Ovary (tissue), 3 donors: ENCODE data around the gene RALGPS1.

Experiments
- EP300 ChIP-seq: sonication (generic); formaldehyde crosslinking; IDR thresholded peaks from one replicate; pipeline ENCODE4 v1.6.1; 2017; ENCODE audit warnings: antibody characterized with exemption
- POLR2A ChIP-seq: fragments of 450-650 bp; IDR thresholded peaks from one replicate; pipeline ENCODE4 v1.6.1; 2017; ENCODE audit warnings: antibody characterized with exemption, mild to moderate bottlenecking, moderate library complexity
- TF ChIP-seq, protein P1 (sequence below), 3 donors: fragments of 450-650 bp in 2 of 3; fragments of 200-600 bp in 1 of 3; IDR thresholded peaks; one replicate each; pipeline versions ENCODE4 v1.5.1 to v1.8.0; 2016 to 2022; ENCODE audit warnings: antibody characterized with exemption in 3 of 3, mild to moderate bottlenecking in 1 of 3
- donor health status: DM: no; HTN: no; CAD: no.

DNA sequence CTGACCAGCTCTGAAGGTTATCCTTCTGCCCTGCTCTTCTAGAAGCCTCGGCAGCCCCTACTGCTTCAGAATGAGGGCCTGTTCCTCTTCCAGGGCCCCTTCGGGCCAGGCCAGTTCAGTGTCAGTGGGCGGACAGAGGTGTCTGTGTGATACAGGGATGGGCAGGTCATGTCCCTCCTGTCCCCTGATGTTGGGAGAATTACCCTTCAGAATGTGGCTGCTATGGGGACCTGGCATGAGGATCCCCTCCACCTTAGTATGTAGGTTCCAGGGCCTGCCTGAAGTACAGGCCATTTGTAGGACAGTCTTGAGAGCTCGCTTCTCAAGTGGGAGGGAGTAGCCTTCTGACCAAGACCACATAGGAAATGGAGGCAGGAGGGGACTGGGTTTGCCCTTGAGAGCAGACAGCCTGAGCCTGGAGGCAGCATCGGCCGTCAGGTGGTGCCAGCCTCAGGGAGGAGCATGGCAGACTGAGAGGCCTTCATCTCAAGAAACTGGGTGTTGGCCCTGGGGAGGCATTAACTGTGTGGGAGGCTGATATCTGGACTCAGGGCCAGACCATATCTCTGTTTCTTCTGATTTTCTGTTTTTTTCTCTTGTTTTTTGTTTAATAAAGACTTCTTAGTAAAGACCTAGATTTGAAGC lies 175.9 kb downstream of the RALGPS1 start:
- TF ChIP-seq, protein P1, sequence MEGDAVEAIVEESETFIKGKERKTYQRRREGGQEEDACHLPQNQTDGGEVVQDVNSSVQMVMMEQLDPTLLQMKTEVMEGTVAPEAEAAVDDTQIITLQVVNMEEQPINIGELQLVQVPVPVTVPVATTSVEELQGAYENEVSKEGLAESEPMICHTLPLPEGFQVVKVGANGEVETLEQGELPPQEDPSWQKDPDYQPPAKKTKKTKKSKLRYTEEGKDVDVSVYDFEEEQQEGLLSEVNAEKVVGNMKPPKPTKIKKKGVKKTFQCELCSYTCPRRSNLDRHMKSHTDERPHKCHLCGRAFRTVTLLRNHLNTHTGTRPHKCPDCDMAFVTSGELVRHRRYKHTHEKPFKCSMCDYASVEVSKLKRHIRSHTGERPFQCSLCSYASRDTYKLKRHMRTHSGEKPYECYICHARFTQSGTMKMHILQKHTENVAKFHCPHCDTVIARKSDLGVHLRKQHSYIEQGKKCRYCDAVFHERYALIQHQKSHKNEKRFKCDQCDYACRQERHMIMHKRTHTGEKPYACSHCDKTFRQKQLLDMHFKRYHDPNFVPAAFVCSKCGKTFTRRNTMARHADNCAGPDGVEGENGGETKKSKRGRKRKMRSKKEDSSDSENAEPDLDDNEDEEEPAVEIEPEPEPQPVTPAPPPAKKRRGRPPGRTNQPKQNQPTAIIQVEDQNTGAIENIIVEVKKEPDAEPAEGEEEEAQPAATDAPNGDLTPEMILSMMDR (IDR thresholded peaks at IDR 0.05) = no peak
- TF ChIP-seq POLR2A (no peak), EP300 (no peak)
